PC-3 (cell line): ENCODE results near the gene CDH13. TPM values are rescaled to one million over a fixed set of nuclear protein-coding genes. Genes with fewer than 3 reads are reported as not detected.

ENCODE experiments used
- ATAC-seq: fragments of 200-7000 bp; cut with Tn5 transposase; 2 replicates; pipeline ENCODE4 v1.9.1; 2020; ENCODE audit warnings: mild to moderate bottlenecking, moderate library complexity
- BruUV-seq: library from RNA; stranded (reverse); fragments of 400-500 nt; replicated peaks from 2 replicates; lab custom pipeline; 2021; lab: Mats Ljungman, UMichigan
- CTCF ChIA-PET: fragments of 300-600 bp; sonication (Branson Sonifier 250); formaldehyde crosslinking; loops from one replicate; lab custom pipeline; 2022; ENCODE audit warnings: antibody characterized with exemption; lab: Charles Lee
- POLR2A ChIA-PET: fragments of 300-600 bp; sonication (Branson Sonifier 250); formaldehyde crosslinking; loops from one replicate; lab custom pipeline; 2022; ENCODE audit warnings: antibody characterized with exemption; ENCODE audit not compliant: unreplicated experiment; lab: Charles Lee
- DNase-seq: peaks from one replicate; pipeline ENCODE4 v3.0.0-alpha.2; 2015
- H2AFZ ChIP-seq: fragments of 300-600 bp; sonication (generic); 2 replicates; pipeline ENCODE4 v1.6.0; 2016; ENCODE audit warnings: antibody characterized with exemption, low read length
- H3F3A ChIP-seq: fragments of 300-600 bp; sonication (generic); one replicate; pipeline ENCODE4 v1.6.0; 2017; ENCODE audit warnings: antibody characterized with exemption, low read length, control low read depth, mild to moderate bottlenecking; ENCODE audit not compliant: unreplicated experiment
- H3K27ac ChIP-seq: fragments of 300-600 bp; sonication (generic); 2 replicates; pipeline ENCODE4 v1.5.1; 2016; ENCODE audit warnings: mild to moderate bottlenecking, low read length
- H3K27me3 ChIP-seq: fragments of 300-600 bp; sonication (generic); 2 replicates; pipeline ENCODE4 v1.6.1; 2016; ENCODE audit warnings: low read length, mixed read lengths
- H3K36me3 ChIP-seq: fragments of 300-600 bp; sonication (generic); 2 replicates; pipeline ENCODE4 v1.6.1; 2016; ENCODE audit warnings: low read depth, mixed run types, low read length, mixed read lengths
- H3K4me1 ChIP-seq: fragments of 300-600 bp; sonication (generic); 2 replicates; pipeline ENCODE4 v1.5.1; 2016; ENCODE audit warnings: low read length; ENCODE audit not compliant: insufficient read depth
- H3K4me2 ChIP-seq: fragments of 300-600 bp; sonication (generic); 2 replicates; pipeline ENCODE4 v1.6.0; 2016; ENCODE audit warnings: low read length
- H3K4me3 ChIP-seq: fragments of 300-600 bp; sonication (generic); 2 replicates; pipeline ENCODE4 v1.5.1; 2016; ENCODE audit warnings: mild to moderate bottlenecking, low read length, mixed read lengths
- H3K79me2 ChIP-seq: fragments of 300-600 bp; sonication (generic); 2 replicates; pipeline ENCODE4 v1.6.1; 2017; ENCODE audit warnings: low read length, mixed read lengths
- H3K9ac ChIP-seq: fragments of 300-600 bp; sonication (generic); 2 replicates; pipeline ENCODE4 v1.6.0; 2016; ENCODE audit warnings: mild to moderate bottlenecking, low read length
- H3K9me2 ChIP-seq: fragments of 300-600 bp; sonication (generic); replicated peaks from 2 replicates; pipeline ENCODE4 v1.6.1; 2016; ENCODE audit warnings: mixed run types, low read length, mixed read lengths
- H3K9me3 ChIP-seq: fragments of 300-600 bp; sonication (generic); 2 replicates; pipeline ENCODE4 v1.6.1; 2016; ENCODE audit warnings: low read length, mixed read lengths
- H4K20me1 ChIP-seq: fragments of 300-600 bp; sonication (generic); 2 replicates; pipeline ENCODE4 v1.6.1; 2016; ENCODE audit warnings: low read length, mixed read lengths
- CTCF ChIP-seq: fragments of 300-600 bp; sonication (generic); conservative IDR thresholded peaks from 2 replicates; pipeline ENCODE4 v1.5.1; 2017; ENCODE audit warnings: antibody characterized with exemption, low read depth, mild to moderate bottlenecking, low read length
- EZH2 ChIP-seq: fragments of 300-600 bp; sonication (generic); IDR thresholded peaks from one replicate; pipeline ENCODE4 v1.6.1; 2017; ENCODE audit warnings: antibody characterized with exemption, mild to moderate bottlenecking, low read length; ENCODE audit not compliant: unreplicated experiment
- EZH2phosphoT487 ChIP-seq: fragments of 300-600 bp; sonication (generic); IDR thresholded peaks from 2 replicates; pipeline ENCODE4 v1.6.1; 2018; ENCODE audit warnings: mild to moderate bottlenecking, antibody characterized with exemption, low read length, borderline replicate concordance
- intact Hi-C: fragments of 100-400 bp; cut with micrococcal nuclease; formaldehyde crosslinking; loops from 2 replicates; pipeline ENCODE4 v1.9.0; 2023
- total RNA-seq: library from RNA; depleted of rRNA; stranded (reverse); fragments of >200 nt; gene quantifications from 2 replicates; pipeline ENCODE4 v1.2.3, GENCODE V29; 2014

The CDH13 gene
- total RNA-seq, 1 experiment from 2014 or later = 0.36 TPM

- ATAC-seq = no peak
- DNase-seq = no peak
- TF ChIP-seq EZH2phosphoT487 = no peak
- no peak for TF ChIP-seq EZH2
- no peak for TF ChIP-seq CTCF
- Histone ChIP-seq H4K20me1 (no peaks in the 10 kb centered on the region), H3K4me1 (no peaks in the 10 kb centered on the region), H3K4me2 (no peak overlapping the region), H3K27me3 (peaks cover 23% of the 10 kb centered on the region), H3K36me3 (no peaks in the 10 kb centered on the region), H3K9ac (no peak overlapping the region), H3F3A (no peaks in the 10 kb centered on the region), H3K4me3 (no peak overlapping the region), H3K27ac (no peak overlapping the region), H3K9me2 (no peaks in the 10 kb centered on the region), H3K9me3 (no peaks in the 10 kb centered on the region), H2AFZ (no peak overlapping the region), H3K79me2 (no peaks in the 10 kb centered on the region)
- BruUV-seq = no TSS peak
- ChIA-PET POLR2A (no interaction called here), CTCF (no interaction called here)
- intact Hi-C loops = no loop called here
Observed at GRCh38 chr16:83619381-83620150, 992.8 kb downstream of the CDH13 start.

- no peak overlapping the region for H3K27ac ChIP-seq
- no peak overlapping the region for H3K4me2 ChIP-seq
- H3K9ac ChIP-seq = no peak overlapping the region
- H2AFZ ChIP-seq = no peak overlapping the region
- no peaks in the 10 kb centered on the region for H4K20me1 ChIP-seq
- H3K4me1 ChIP-seq = no peaks in the 10 kb centered on the region
- no peaks in the 10 kb centered on the region for H3K9me3 ChIP-seq
- ChIA-PET POLR2A (no interaction called here), CTCF (no interaction called here)
- ATAC-seq (no peak), DNase-seq (no peak)
- H3K4me3 ChIP-seq = no peak overlapping the region
- no peaks in the 10 kb centered on the region for H3K36me3 ChIP-seq
- intact Hi-C loops = no loop called here
- no peaks in the 10 kb centered on the region for H3K9me2 ChIP-seq
- TF ChIP-seq EZH2phosphoT487 (no peak), EZH2 (no peak), CTCF (no peak)
- peaks cover 33% of the 10 kb centered on the region for H3K27me3 ChIP-seq
- no peaks in the 10 kb centered on the region for H3K79me2 ChIP-seq
- BruUV-seq = no TSS peak
- H3F3A ChIP-seq = no peaks in the 10 kb centered on the region
Observed at GRCh38 chr16:83622010-83622409, 995.2 kb downstream of the CDH13 start.

GRCh38 chr16:83623091-83623730 is 996.4 kb downstream of the CDH13 start:
- no peaks in the 10 kb centered on the region for H3K9me2 ChIP-seq
- DNase-seq = no peak
- BruUV-seq = no TSS peak
- no peak overlapping the region for H3K9ac ChIP-seq
- TF ChIP-seq EZH2 (no peak), EZH2phosphoT487 (no peak), CTCF (no peak)
- no peak for ATAC-seq
- no peak overlapping the region for H3K4me3 ChIP-seq
- H3K4me1 ChIP-seq = no peaks in the 10 kb centered on the region
- H3K9me3 ChIP-seq = no peaks in the 10 kb centered on the region
- H3F3A ChIP-seq = no peaks in the 10 kb centered on the region
- CTCF ChIA-PET = no interaction called here
- peaks cover 34% of the 10 kb centered on the region for H3K27me3 ChIP-seq
- H3K27ac ChIP-seq = no peak overlapping the region
- H3K4me2 ChIP-seq = no peak overlapping the region
- intact Hi-C loops = no loop called here
- H2AFZ ChIP-seq = no peak overlapping the region
- no peaks in the 10 kb centered on the region for H3K36me3 ChIP-seq
- no peaks in the 10 kb centered on the region for H4K20me1 ChIP-seq
- POLR2A ChIA-PET = no interaction called here
- H3K79me2 ChIP-seq = no peaks in the 10 kb centered on the region
